ENCODE measurements around the gene HECTD4. TPM values are rescaled to one million over a fixed set of nuclear protein-coding genes. Genes with fewer than 3 reads are reported as not detected.
"Not testable (repeated sequence)": the region's sequence is repeated elsewhere in the genome, so short reads cannot be mapped to it uniquely, and the experiment has no call there.

HECTD4 gene
- total and polyA plus RNA-seq, 5 donors, result 11.1 to 26.6 (median 25.4) TPM

GRCh38 chr12:112352921-112353320, 29.3 kb downstream of the HECTD4 start:
- no peak overlapping the region for H3K4me3 ChIP-seq (ENCODE audit: low read length)
- DNase-seq, result no peak
- H3K4me1 ChIP-seq (ENCODE audit: control insufficient read depth, insufficient read depth, low read length), result peaks cover 6% of the 10 kb centered on the region
- H3K9me3 ChIP-seq (ENCODE audit: control insufficient read depth, low read length), result no peaks in the 10 kb centered on the region
- no peak overlapping the region for H3K27ac ChIP-seq (ENCODE audit: low read length)
- 99% methylated on average over 1 of the region's 1 CpG for WGBS
- H3K27me3 ChIP-seq (ENCODE audit: control insufficient read depth, insufficient read depth), result no peaks in the 10 kb centered on the region
- intact Hi-C loops (cut with DNase I), result no loop called here
- ATAC-seq, result no peak

DNA sequence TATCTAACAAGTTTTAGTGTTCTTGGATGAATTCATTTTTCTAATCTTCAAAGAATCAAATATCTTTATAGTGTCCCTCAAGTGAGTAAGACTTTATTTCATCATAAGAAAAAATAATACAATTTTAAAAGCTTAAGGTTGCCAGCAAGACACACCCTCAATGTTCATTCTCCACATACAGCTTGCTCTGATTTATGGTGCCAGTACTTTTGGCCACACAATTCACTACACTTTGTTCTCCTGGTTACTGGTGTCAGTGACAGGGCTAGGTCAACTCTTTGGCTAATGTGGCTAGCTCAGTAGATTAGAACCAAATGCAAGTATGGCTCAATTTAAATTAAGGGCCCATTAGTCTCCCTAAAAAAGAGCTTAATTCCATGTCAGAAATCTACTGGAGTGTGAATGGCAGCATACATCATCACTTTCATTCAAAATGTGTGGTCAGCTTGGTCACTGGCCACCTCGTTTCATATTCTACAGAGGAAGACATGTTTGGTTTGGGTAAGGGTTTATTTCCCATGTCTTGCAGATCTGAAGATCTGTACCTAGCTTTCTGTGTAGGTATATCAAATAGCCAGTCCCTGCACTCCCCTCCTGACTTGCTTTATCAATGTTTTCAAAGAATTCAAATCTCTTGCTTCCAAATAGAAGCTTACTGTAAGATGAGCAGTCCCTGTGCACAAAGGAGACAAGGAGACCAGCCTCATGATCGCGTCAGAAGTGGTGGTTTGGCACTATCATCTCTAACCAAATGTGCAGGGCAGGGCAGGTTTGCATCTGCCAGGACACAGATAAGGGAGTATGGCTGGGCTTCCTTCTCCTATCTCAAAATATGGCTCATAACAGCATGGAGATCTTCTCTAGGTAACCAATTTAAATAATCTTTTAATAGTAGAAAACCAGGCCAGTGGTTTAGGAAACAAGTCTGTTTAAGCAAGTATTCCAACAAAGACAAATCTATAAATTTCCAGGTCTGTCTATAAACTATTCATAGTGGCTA, 31.3 kb downstream of the HECTD4 start:
- ATAC-seq, result no peak

GRCh38 chr12:112349431-112349830, 32.8 kb downstream of the HECTD4 start:
- Histone ChIP-seq H3K4me1 (ENCODE audit: control insufficient read depth, insufficient read depth, low read length) (peaks cover 6% of the 10 kb centered on the region), H3K4me3 (ENCODE audit: low read length) (no peak overlapping the region), H3K9me3 (ENCODE audit: control insufficient read depth, low read length) (no peaks in the 10 kb centered on the region), H3K27ac (ENCODE audit: low read length) (no peak overlapping the region), H3K27me3 (ENCODE audit: control insufficient read depth, insufficient read depth) (no peaks in the 10 kb centered on the region)
- DNase-seq (no peak), ATAC-seq (no peak)
- intact Hi-C loops (cut with DNase I), result no loop called here
- 53% methylated on average over 2 of the region's 2 CpGs for WGBS

More for the DNA sequence above, 31.3 kb downstream of the HECTD4 start:
- no peak for DNase-seq
- Histone ChIP-seq H3K4me1 (ENCODE audit: control insufficient read depth, insufficient read depth, low read length) (peaks cover 6% of the 10 kb centered on the region), H3K27me3 (ENCODE audit: control insufficient read depth, insufficient read depth) (no peaks in the 10 kb centered on the region), H3K27ac (ENCODE audit: low read length) (no peak overlapping the region), H3K9me3 (ENCODE audit: control insufficient read depth, low read length) (no peaks in the 10 kb centered on the region), H3K4me3 (ENCODE audit: low read length) (no peak overlapping the region)
- 53% methylated on average over 3 of the region's 3 CpGs for WGBS
- intact Hi-C loops (cut with DNase I), result no loop called here

- intact Hi-C loops (cut with DNase I); DNase-seq; H3K9me3 ChIP-seq (ENCODE audit: control insufficient read depth, low read length); H3K4me1 ChIP-seq (ENCODE audit: control insufficient read depth, insufficient read depth, low read length); H3K27me3 ChIP-seq (ENCODE audit: control insufficient read depth, insufficient read depth); ATAC-seq; H3K4me3 ChIP-seq (ENCODE audit: low read length); H3K27ac ChIP-seq (ENCODE audit: low read length): not testable (repeated sequence)
- over 99% methylated on average over 6 of the region's 6 CpGs for WGBS
Observed at GRCh38 chr12:112348926-112349325, 33.3 kb downstream of the HECTD4 start.

DNA sequence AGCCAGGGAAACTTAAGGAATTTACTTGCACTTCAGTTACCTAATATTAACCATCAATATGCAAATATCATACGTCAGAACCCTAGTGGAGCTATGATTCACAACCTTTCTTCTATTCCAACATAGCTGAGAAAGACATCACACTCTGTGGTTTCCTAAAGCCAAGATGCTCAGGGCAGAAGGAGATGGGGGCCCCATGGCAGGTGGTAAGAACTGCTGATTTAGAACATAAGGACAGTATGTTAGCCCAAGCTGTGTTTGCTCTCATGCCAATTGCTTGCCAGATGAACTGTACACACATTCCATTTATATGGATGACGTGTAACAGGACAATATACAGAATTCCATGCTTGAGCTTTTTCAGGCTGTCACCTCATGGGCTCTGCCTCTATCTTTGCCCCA, 34.6 kb downstream of the HECTD4 start:
- Histone ChIP-seq H3K9me3 (ENCODE audit: control insufficient read depth, low read length) (no peaks in the 10 kb centered on the region), H3K27me3 (ENCODE audit: control insufficient read depth, insufficient read depth) (no peaks in the 10 kb centered on the region), H3K27ac (ENCODE audit: low read length) (no peak overlapping the region), H3K4me3 (ENCODE audit: low read length) (no peak overlapping the region), H3K4me1 (ENCODE audit: control insufficient read depth, insufficient read depth, low read length) (peaks cover 4% of the 10 kb centered on the region)
- no peak for DNase-seq
- intact Hi-C loops (cut with DNase I), result no loop called here
- 77% methylated on average over 2 of the region's 2 CpGs for whole genome bisulfite sequencing
- no peak for ATAC-seq

DNA sequence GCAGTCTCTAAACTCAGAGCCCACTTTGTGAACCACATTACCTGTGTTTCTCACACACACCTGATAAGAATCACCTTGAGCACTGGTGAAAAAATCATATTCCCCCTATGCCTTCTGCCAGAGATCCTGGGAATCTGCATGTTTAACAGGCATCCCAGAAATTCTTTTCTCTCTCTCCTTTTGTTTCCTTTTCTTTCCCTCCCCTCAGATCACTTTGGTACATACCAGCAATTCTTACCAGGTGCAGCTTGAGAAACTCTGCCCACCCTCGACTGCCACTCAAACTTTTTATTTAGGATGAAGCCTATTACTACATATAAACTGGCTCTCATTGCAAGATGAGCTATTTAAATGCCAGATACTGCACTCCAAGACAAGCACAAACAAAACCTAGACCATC, 36.0 kb downstream of the HECTD4 start:
- no peaks in the 10 kb centered on the region for H3K27me3 ChIP-seq (ENCODE audit: control insufficient read depth, insufficient read depth)
- DNase-seq, result no peak
- peaks cover 4% of the 10 kb centered on the region for H3K4me1 ChIP-seq (ENCODE audit: control insufficient read depth, insufficient read depth, low read length)
- no peak overlapping the region for H3K27ac ChIP-seq (ENCODE audit: low read length)
- ATAC-seq, result no peak
- 75% methylated on average over 1 of the region's 1 CpG for WGBS
- no peak overlapping the region for H3K4me3 ChIP-seq (ENCODE audit: low read length)
- H3K9me3 ChIP-seq (ENCODE audit: control insufficient read depth, low read length), result no peaks in the 10 kb centered on the region
- intact Hi-C loops (cut with DNase I), result no loop called here

DNA sequence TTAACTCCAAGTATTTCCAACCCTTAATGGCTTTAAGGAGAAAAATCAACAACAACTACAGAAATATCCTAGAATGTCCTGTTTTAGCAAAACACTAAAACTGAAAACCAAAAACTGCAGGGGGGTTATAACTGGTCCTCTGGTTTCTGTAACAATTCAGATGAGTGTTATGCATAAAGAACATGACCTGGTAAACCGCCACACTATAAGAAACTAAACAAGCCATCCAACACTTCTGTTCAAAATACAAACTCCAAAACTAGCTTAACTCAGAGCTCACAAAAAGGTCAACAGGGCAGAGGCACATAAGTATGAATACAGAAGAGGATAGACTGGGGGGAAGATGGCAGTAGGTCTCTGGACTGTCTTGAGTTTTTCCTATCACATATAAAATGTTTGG, 38.0 kb downstream of the HECTD4 start:
- intact Hi-C loops (cut with DNase I), result no loop called here
- ATAC-seq (no peak), DNase-seq (no peak)
- Histone ChIP-seq H3K4me3 (ENCODE audit: low read length) (no peak overlapping the region), H3K9me3 (ENCODE audit: control insufficient read depth, low read length) (no peaks in the 10 kb centered on the region), H3K27me3 (ENCODE audit: control insufficient read depth, insufficient read depth) (no peaks in the 10 kb centered on the region), H3K4me1 (ENCODE audit: control insufficient read depth, insufficient read depth, low read length) (no peaks in the 10 kb centered on the region), H3K27ac (ENCODE audit: low read length) (no peak overlapping the region)
- WGBS, result 99% methylated on average over 1 of the region's 1 CpG

- H3K27me3 ChIP-seq (ENCODE audit: control insufficient read depth, insufficient read depth), result no peaks in the 10 kb centered on the region
- ATAC-seq (no peak), DNase-seq (no peak)
- intact Hi-C loops (cut with DNase I), result no loop called here
- no peak overlapping the region for H3K27ac ChIP-seq (ENCODE audit: low read length)
- 86% methylated on average over 3 of the region's 3 CpGs for WGBS
- H3K9me3 ChIP-seq (ENCODE audit: control insufficient read depth, low read length), result no peaks in the 10 kb centered on the region
- H3K4me1 ChIP-seq (ENCODE audit: control insufficient read depth, insufficient read depth, low read length), result peaks cover 2% of the 10 kb centered on the region
- no peak overlapping the region for H3K4me3 ChIP-seq (ENCODE audit: low read length)
Observed at GRCh38 chr12:112342587-112342986, 39.6 kb downstream of the HECTD4 start.

GRCh38 chr12:112341046-112341825, 41.0 kb downstream of the HECTD4 start:
- Histone ChIP-seq H3K27ac (ENCODE audit: low read length) (no peak overlapping the region), H3K9me3 (ENCODE audit: control insufficient read depth, low read length) (no peaks in the 10 kb centered on the region), H3K4me1 (ENCODE audit: control insufficient read depth, insufficient read depth, low read length) (peaks cover 2% of the 10 kb centered on the region), H3K4me3 (ENCODE audit: low read length) (no peak overlapping the region), H3K27me3 (ENCODE audit: control insufficient read depth, insufficient read depth) (no peaks in the 10 kb centered on the region)
- 75% methylated on average over 4 of the region's 4 CpGs for WGBS
- DNase-seq, result no peak
- no peak for ATAC-seq
- intact Hi-C loops (cut with DNase I), result no loop called here

DNA sequence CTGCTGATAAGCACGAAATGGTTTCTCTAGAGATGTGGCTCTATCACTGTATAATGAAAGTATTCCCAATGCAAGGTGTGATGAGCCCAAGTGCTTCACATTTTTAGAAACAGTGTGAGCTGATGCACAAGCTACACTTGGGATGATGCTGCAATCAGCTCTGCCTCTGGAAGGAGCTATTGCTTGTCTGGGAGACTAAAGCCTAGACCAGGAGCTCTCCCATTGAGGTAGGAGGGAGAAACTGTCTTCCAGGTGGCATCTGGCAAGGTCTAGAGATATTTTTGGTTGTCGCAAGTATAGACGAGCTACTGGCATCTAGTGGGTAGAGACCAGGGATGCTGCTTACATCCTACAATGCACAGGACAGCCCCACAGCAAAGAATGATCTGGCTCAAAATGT, 42.0 kb downstream of the HECTD4 start:
- intact Hi-C loops (cut with DNase I), result no loop called here
- H3K4me1 ChIP-seq (ENCODE audit: control insufficient read depth, insufficient read depth, low read length), result peaks cover 2% of the 10 kb centered on the region

DNA sequence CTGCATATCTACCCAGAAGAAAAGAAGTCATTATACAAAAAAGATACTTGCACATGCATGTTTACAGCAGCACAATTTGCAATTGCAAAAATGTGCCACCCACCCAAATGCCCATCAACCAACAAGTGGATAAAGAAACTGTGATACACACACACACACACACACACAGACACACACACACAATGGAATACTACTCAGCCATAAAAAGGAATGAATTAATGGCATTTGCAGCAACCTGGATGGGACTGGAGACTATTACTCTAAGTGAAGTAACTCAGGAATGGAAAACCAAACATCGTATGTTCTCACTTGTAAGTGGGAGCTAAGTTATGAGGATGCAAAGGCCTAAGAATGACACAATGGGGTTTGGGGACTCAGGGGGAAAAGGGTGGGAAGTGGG, 47.2 kb downstream of the HECTD4 start:
- intact Hi-C loops (cut with DNase I); H3K4me1 ChIP-seq (ENCODE audit: control insufficient read depth, insufficient read depth, low read length); H3K9me3 ChIP-seq (ENCODE audit: control insufficient read depth, low read length); ATAC-seq; H3K27ac ChIP-seq (ENCODE audit: low read length); H3K27me3 ChIP-seq (ENCODE audit: control insufficient read depth, insufficient read depth); H3K4me3 ChIP-seq (ENCODE audit: low read length); DNase-seq: not testable (repeated sequence)
- 96% methylated on average over 1 of the region's 1 CpG for WGBS

More for the DNA sequence above, 42.0 kb downstream of the HECTD4 start:
- no peaks in the 10 kb centered on the region for H3K9me3 ChIP-seq (ENCODE audit: control insufficient read depth, low read length)
- H3K4me3 ChIP-seq (ENCODE audit: low read length), result no peak overlapping the region
- H3K27me3 ChIP-seq (ENCODE audit: control insufficient read depth, insufficient read depth), result no peaks in the 10 kb centered on the region
- no peak overlapping the region for H3K27ac ChIP-seq (ENCODE audit: low read length)
- no peak for DNase-seq
- no peak for ATAC-seq
- 61% methylated on average over 3 of the region's 3 CpGs for WGBS
